HFFc6 (cell line): ENCODE results near the gene PARVG. TPM values are rescaled to one million over a fixed set of nuclear protein-coding genes. Genes with fewer than 3 reads are reported as not detected.

Experiments
- DNase-seq: peaks from one replicate; pipeline ENCODE4 v3.0.0-alpha.2; 2018
- H3K27ac Mint-ChIP-seq: 2 replicates; pipeline ENCODE4 v1.8.0; 2020; ENCODE audit warnings: mild to moderate bottlenecking, mixed read lengths
- H3K27me3 Mint-ChIP-seq: 2 replicates; pipeline ENCODE4 v1.8.0; 2021; ENCODE audit warnings: mild to moderate bottlenecking, moderate library complexity, mixed read lengths; ENCODE audit not compliant: insufficient read depth
- H3K36me3 Mint-ChIP-seq: 2 replicates; pipeline ENCODE4 v1.8.0; 2021; ENCODE audit warnings: low read depth, mixed read lengths
- H3K4me1 Mint-ChIP-seq: 2 replicates; pipeline ENCODE4 v1.8.0; 2020; ENCODE audit warnings: low read depth, mixed read lengths
- H3K4me3 Mint-ChIP-seq: 2 replicates; pipeline ENCODE4 v1.8.0; 2020; ENCODE audit warnings: mild to moderate bottlenecking, moderate library complexity, mixed read lengths
- H3K9me3 Mint-ChIP-seq: 2 replicates; pipeline ENCODE4 v1.8.0; 2020; ENCODE audit warnings: mild to moderate bottlenecking, mixed read lengths
- total RNA-seq, 6 experiments: library from RNA; stranded (reverse); fragmentation: NEBNext Ultra II Directional; extraction: Animal tissue kit (Norgen Biotek cat#: 25700); gene quantifications; 2 replicates in 1 of 6; 3 replicates in 5 of 6; pipeline ENCODE4 v1.2.3, GENCODE V29; 2021
- TF ChIP-seq, protein P1 (sequence below): fragments of 200-600 bp; sonication (generic); IDR thresholded peaks from 2 replicates; pipeline ENCODE4 v1.5.0; 2021; ENCODE audit warnings: antibody characterized with exemption, mild to moderate bottlenecking

Gene PARVG
- total RNA-seq, 6 experiments from 2014 or later: not detected

DNA sequence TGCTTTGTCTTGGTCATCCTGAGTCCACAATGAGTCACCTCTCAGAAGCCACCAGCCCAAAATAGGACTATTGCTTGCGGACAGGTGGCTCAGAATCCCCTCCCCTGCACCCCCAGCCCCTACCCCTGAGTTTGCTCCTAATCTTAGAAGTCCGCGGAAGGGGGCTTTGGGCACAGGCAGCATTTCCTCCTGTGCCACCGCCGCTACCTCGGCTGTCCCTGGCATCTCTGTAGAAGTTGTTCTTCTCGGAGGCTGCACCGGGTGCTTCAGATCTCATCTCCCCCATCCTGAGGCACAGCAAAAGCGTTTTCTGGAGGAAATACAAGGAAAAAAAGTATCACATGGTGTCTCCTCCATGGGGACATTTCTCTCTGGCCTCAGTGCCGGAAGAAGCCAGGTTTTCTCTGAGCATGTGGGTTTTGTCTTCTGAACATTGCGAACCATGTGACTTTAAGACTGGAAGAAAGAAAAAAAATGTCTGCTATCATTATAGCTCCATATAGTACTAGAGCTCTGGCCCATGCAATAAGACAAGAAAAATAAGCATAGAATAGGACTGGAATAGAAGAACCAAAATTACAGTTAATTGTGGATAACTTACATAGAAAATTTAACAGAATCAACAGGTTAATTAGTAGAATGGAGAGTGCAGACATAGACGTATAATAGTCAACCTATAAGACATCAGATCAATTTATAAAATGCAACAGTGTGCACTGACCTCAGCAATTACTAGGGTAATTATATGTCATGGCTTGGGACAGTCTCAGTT is 68.8 kb downstream of the PARVG start:
- Mint-ChIP-seq H3K4me1 (no peaks in the 10 kb centered on the region), H3K27me3 (peaks cover 20% of the 10 kb centered on the region), H3K9me3 (peaks cover 17% of the 10 kb centered on the region), H3K4me3 (no peak overlapping the region), H3K27ac (no peak overlapping the region), H3K36me3 (peaks cover 4% of the 10 kb centered on the region; the same call in 1 of the 2 replicates)
- TF ChIP-seq, protein P1, sequence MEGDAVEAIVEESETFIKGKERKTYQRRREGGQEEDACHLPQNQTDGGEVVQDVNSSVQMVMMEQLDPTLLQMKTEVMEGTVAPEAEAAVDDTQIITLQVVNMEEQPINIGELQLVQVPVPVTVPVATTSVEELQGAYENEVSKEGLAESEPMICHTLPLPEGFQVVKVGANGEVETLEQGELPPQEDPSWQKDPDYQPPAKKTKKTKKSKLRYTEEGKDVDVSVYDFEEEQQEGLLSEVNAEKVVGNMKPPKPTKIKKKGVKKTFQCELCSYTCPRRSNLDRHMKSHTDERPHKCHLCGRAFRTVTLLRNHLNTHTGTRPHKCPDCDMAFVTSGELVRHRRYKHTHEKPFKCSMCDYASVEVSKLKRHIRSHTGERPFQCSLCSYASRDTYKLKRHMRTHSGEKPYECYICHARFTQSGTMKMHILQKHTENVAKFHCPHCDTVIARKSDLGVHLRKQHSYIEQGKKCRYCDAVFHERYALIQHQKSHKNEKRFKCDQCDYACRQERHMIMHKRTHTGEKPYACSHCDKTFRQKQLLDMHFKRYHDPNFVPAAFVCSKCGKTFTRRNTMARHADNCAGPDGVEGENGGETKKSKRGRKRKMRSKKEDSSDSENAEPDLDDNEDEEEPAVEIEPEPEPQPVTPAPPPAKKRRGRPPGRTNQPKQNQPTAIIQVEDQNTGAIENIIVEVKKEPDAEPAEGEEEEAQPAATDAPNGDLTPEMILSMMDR: no peak
- no peak for DNase-seq

DNA sequence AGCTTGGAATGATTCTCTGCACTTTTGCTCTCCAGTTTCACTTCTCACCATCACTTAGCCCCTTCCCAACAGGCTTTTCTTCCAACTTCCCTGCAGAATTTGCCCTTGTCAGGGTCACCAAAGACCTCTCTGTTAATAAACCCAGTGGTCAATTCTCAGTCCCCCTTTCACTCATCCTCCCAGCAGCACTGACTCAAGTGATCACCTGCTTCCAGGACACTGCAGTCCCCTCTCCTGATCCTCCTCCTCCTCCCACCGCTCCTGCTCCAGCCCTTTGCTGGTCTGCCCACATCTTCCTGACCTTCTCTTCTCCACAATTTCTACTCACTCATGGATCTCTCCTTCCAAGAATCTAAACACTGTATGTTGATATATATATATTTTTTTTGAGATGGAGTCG is 74.1 kb downstream of the PARVG start:
- H3K4me3 Mint-ChIP-seq: no peak overlapping the region
- peaks cover under 1% of the 10 kb centered on the region; the same call in 1 of the 2 replicates for H3K36me3 Mint-ChIP-seq
- H3K4me1 Mint-ChIP-seq: no peaks in the 10 kb centered on the region
- DNase-seq: no peak
- peaks cover 8% of the 10 kb centered on the region for H3K9me3 Mint-ChIP-seq
- TF ChIP-seq, protein P1: no peak
- peaks cover 28% of the 10 kb centered on the region for H3K27me3 Mint-ChIP-seq
- H3K27ac Mint-ChIP-seq: no peak overlapping the region

DNA sequence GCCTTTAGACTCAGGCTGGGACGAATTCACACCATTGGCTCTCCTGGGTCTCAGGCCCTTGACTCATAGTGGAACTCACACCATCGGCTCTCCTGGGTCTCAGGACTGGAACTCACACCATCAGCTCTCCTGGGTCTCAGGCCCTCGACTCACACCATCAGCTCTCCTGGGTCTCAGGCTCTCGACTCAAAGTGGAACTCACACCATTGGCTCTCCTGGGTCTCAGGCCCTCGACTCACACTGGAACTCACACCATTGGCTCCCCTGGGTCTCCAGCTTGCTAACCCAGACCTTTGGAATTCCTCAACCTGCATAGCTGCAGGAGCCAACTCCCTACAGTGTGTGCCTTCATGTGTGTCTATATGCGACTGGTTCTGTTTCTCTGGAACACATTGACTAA is 75.4 kb downstream of the PARVG start:
- H3K36me3 Mint-ChIP-seq: no peaks in the 10 kb centered on the region
- no peaks in the 10 kb centered on the region for H3K4me1 Mint-ChIP-seq
- TF ChIP-seq, protein P1: no peak
- peaks cover 30% of the 10 kb centered on the region for H3K27me3 Mint-ChIP-seq
- H3K27ac Mint-ChIP-seq: no peak overlapping the region
- H3K4me3 Mint-ChIP-seq: no peak overlapping the region
- H3K9me3 Mint-ChIP-seq: no peaks in the 10 kb centered on the region
- DNase-seq: no peak

DNA sequence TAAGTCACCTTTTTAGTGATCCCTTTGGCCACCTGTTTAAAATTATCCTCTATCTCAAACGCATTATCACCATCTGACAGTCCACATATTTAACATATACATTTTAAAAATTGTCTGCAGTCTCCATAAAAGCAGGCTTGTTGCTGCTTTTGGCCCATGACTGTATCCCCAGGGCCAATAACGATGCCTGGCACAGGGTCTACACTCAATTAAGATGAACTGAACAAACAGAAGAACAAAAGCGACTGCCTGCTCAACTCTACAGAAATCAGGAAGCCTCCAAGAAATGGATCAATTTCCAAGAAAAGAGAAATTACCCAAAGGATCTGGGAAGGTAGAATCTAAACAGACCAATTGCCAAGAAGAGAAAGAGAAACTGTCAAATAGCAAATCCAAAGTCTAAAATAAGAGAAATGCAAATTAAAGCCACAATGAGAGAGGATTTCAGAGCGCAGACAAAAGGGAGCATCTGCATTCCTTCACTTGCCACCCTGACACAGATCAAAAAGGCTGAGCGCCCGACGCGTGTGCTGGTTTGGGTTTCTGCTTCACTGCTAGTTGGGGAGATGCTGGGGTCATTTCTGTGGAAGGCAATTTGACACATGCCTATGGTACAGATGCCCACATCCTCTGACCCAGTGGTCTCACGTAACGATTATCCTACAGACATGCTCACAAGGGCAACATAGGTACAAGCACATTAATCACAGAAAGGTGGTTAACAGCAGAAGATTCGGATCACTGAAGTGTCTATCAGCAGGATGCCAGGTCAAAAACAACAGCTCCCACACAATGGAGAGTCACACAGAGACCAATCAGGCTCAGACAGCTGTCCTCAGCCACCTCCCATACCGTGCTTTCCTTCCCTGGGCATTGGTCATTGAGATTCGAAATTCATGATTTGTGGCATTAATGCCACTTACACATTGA is 76.1 kb downstream of the PARVG start:
- Mint-ChIP-seq H3K36me3 (no peaks in the 10 kb centered on the region), H3K27me3 (peaks cover 35% of the 10 kb centered on the region), H3K27ac (no peak overlapping the region), H3K9me3 (no peaks in the 10 kb centered on the region), H3K4me1 (no peaks in the 10 kb centered on the region), H3K4me3 (no peak overlapping the region)
- TF ChIP-seq, protein P1: no peak
- DNase-seq: no peak

Other genes with a start within 250 kb of the PARVG start
- 10 to 100 TPM; 51.6 to 57.2 (median 53.3) TPM for gene SAMM50, start 225.5 kb upstream of the PARVG start, total RNA-seq
- gene PARVB, start 156.6 kb upstream of the PARVG start, total RNA-seq: 10 to 100 TPM; 36.5 to 44.2 (median 38.9) TPM
- not detected for gene SHISAL1, start 132.0 kb downstream of the PARVG start, total RNA-seq